Medulla oblongata (tissue), 1 donor: ENCODE measurements around the gene CCDC88B.

ENCODE experiments used
- DNase-seq: peaks from one replicate; pipeline ENCODE4 v3.0.0-alpha.2; 2015; ENCODE audit errors: extremely low spot score

The CCDC88B gene

GRCh38 chr11:64362339-64362738 is 22.3 kb downstream of the CCDC88B start:
- no peak for DNase-seq

GRCh38 chr11:64364435-64364834 is 24.4 kb downstream of the CCDC88B start:
- DNase-seq = no peak

GRCh38 chr11:64364911-64365310 is 24.9 kb downstream of the CCDC88B start:
- DNase-seq = no peak

- DNase-seq = no peak
Observed at GRCh38 chr11:64366751-64367150, 26.7 kb downstream of the CCDC88B start.

- DNase-seq = no peak
Observed at GRCh38 chr11:64367931-64368672, 28.1 kb downstream of the CCDC88B start.

GRCh38 chr11:64368673-64369074 is 28.7 kb downstream of the CCDC88B start:
- no peak for DNase-seq

- DNase-seq = no peak
Observed at GRCh38 chr11:64369440-64370421, 29.7 kb downstream of the CCDC88B start.

GRCh38 chr11:64371201-64371600 is 31.2 kb downstream of the CCDC88B start:
- no peak for DNase-seq

- DNase-seq = no peak
Observed at GRCh38 chr11:64372021-64372420, 32.0 kb downstream of the CCDC88B start.

GRCh38 chr11:64372802-64373597 is 33.0 kb downstream of the CCDC88B start:
- peak; percentile 82 for DNase-seq

- DNase-seq = no peak
Observed at GRCh38 chr11:64373598-64373974, 33.6 kb downstream of the CCDC88B start.

- DNase-seq = no peak
Observed at GRCh38 chr11:64376071-64376470, 36.1 kb downstream of the CCDC88B start.

- peak; percentile 22 for DNase-seq
Observed at GRCh38 chr11:64378335-64378880, 38.4 kb downstream of the CCDC88B start.

- DNase-seq = no peak
Observed at GRCh38 chr11:64379160-64379559, 39.2 kb downstream of the CCDC88B start.

- no peak for DNase-seq
Observed at GRCh38 chr11:64379817-64380709, 40.1 kb downstream of the CCDC88B start.

GRCh38 chr11:64381350-64381749 is 41.3 kb downstream of the CCDC88B start:
- DNase-seq = no peak

- DNase-seq = no peak
Observed at GRCh38 chr11:64382047-64382446, 42.0 kb downstream of the CCDC88B start.

GRCh38 chr11:64382586-64382985 is 42.6 kb downstream of the CCDC88B start:
- no peak for DNase-seq

GRCh38 chr11:64383580-64383979 is 43.6 kb downstream of the CCDC88B start:
- DNase-seq = no peak

GRCh38 chr11:64384028-64384737 is 44.2 kb downstream of the CCDC88B start:
- no peak for DNase-seq
